Measurements from ENCODE around the gene LRRC61. TPM values are rescaled to one million over a fixed set of nuclear protein-coding genes. Genes with fewer than 3 reads are reported as not detected.
A peak's percentile ranks its signal among the peaks of the same experiment; 100 is the strongest.

Gene LRRC61
- total RNA-seq, 2 donors from 2014 or later = 9.7 to 9.8 TPM

DNA sequence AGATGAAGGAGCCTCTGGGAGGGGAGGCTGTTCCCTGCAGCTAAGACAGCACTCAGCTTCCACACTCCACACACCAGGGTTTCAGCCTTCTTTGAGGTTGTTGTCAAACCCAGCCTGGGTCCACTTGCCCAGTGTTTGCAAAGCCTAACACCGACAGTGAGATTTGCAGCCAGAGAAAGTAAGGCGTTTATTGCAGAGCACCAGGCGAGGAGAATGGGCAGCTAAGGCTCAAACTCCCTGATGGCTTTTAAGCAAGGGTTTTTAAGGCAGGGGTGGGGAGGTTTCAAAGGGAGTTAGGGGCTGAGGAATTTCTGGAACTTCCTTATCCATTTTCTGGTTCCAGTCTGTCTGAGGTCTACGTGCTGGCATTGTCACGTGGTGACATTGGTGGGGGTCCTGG is 51.3 kb downstream of the LRRC61 start:
- peak overlapping the region in 1 of 2 donors; percentile 34 for H3K27ac ChIP-seq
- H3K27me3 ChIP-seq = no peaks in the 10 kb centered on the region
- H3K4me1 ChIP-seq = peaks cover 0 to 49% of the 10 kb centered on the region in 2 donors
- TF ChIP-seq, protein P1, sequence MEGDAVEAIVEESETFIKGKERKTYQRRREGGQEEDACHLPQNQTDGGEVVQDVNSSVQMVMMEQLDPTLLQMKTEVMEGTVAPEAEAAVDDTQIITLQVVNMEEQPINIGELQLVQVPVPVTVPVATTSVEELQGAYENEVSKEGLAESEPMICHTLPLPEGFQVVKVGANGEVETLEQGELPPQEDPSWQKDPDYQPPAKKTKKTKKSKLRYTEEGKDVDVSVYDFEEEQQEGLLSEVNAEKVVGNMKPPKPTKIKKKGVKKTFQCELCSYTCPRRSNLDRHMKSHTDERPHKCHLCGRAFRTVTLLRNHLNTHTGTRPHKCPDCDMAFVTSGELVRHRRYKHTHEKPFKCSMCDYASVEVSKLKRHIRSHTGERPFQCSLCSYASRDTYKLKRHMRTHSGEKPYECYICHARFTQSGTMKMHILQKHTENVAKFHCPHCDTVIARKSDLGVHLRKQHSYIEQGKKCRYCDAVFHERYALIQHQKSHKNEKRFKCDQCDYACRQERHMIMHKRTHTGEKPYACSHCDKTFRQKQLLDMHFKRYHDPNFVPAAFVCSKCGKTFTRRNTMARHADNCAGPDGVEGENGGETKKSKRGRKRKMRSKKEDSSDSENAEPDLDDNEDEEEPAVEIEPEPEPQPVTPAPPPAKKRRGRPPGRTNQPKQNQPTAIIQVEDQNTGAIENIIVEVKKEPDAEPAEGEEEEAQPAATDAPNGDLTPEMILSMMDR (IDR thresholded peaks at IDR 0.05) = no peak
- DNase-seq (ENCODE audit: low spot score) = no peak
- H3K4me3 ChIP-seq = no peak overlapping the region
- peaks cover 41% of the 10 kb centered on the region for H3K36me3 ChIP-seq
- no peaks in the 10 kb centered on the region for H3K9me3 ChIP-seq

DNA sequence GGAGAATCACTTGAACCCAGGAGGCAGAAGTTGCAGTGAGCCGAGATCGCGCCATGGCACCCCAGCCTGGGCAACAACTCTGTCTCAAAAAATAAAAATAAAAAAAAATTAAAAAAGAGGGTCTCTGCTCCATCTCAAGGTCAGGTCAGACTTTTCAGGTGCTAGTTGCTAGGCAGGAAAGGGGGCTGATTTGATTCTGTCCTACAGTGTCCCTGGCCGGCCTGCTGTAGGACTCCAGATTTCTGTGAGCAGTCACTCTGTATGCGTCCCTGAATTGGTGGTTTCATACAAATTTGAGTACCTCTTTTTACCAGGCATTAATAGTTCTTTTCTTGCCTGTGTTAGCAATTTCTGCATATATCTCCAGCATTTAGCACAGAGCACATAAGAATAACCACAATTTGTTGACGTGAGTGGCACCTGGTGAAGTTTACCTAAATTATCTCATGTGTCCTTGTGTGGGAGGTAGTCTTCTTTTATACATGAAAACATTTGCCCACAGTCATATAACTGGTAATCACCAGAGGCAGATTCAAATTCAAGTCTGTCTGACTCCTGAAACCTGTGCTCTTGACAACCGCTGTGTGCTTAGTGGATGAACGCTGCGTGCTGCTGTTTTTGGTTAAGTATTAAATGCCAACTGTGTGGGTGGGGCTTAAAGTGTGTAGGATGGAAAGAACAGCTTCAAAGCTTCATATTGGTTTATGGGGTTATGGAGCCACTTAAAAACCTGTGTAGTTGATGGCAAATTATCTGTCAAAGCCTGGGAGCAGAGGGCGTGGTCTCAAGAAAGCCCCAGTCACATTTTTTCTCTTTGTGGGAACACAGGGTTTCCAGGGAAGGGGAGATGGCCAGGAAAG is 52.7 kb downstream of the LRRC61 start:
- Histone ChIP-seq H3K36me3 (peaks cover 29% of the 10 kb centered on the region), H3K9me3 (no peaks in the 10 kb centered on the region), H3K4me3 (no peak overlapping the region), H3K4me1 (peaks cover 0 to 49% of the 10 kb centered on the region in 2 donors), H3K27me3 (no peaks in the 10 kb centered on the region), H3K27ac (no peak overlapping the region)
- no peak for DNase-seq (ENCODE audit: low spot score)
- TF ChIP-seq, protein P1 (IDR thresholded peaks at IDR 0.05) = no peak

DNA sequence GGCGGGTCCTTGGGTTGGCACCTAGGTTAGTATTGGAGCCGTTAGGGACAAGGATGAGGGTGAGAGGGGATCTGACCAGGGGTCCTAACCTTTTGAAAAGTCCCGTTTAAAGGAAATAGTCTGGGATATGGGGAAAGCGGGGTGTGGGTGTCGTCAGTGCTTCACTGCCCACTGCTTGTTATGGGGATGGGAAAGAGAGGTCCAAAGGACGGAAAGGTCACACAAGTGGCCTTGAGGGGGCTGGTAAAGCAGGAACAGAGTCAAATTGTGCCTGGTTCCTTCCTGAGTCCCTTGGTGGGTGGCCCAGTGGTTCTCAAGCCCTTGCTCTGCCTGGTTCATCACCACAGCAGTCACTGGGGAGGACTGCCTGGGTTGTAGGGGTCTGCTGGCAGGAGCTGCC is 53.4 kb downstream of the LRRC61 start:
- peak overlapping the region in 1 of 2 donors; percentile 10 for H3K27ac ChIP-seq

DNA sequence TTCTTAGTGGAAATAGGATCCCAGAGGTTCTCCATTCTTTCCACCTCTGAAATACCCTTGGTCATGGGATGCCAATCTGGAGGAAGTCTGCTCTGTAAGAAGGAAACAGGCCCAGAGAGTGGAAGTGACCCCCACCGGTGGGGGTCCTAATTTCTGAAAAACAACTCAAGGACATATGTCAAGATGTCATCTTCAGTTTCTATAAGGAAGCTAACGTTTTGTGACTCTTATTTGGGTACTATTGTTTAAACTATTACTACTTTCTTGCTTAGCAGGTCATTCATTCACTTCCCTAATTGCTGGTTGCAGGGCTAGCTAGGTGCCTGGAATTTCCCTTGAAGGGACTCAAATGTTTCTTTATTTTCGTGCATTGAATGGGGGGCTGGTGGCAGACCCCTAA is 54.0 kb downstream of the LRRC61 start:
- H3K4me1 ChIP-seq = peaks cover 0 to 49% of the 10 kb centered on the region in 2 donors
- H3K9me3 ChIP-seq = no peaks in the 10 kb centered on the region
- DNase-seq (ENCODE audit: low spot score) = no peak
- no peak overlapping the region for H3K4me3 ChIP-seq
- H3K27me3 ChIP-seq = no peaks in the 10 kb centered on the region
- no peak overlapping the region for H3K27ac ChIP-seq
- TF ChIP-seq, protein P1 (IDR thresholded peaks at IDR 0.05) = no peak
- H3K36me3 ChIP-seq = peaks cover 16% of the 10 kb centered on the region

More for the DNA sequence above, 53.4 kb downstream of the LRRC61 start:
- peaks cover 22% of the 10 kb centered on the region for H3K36me3 ChIP-seq
- no peaks in the 10 kb centered on the region for H3K9me3 ChIP-seq
- H3K4me3 ChIP-seq = no peak overlapping the region
- peaks cover 0 to 48% of the 10 kb centered on the region in 2 donors for H3K4me1 ChIP-seq
- H3K27me3 ChIP-seq = no peaks in the 10 kb centered on the region
- no peak for DNase-seq (ENCODE audit: low spot score)
- TF ChIP-seq, protein P1 (IDR thresholded peaks at IDR 0.05) = no peak

DNA sequence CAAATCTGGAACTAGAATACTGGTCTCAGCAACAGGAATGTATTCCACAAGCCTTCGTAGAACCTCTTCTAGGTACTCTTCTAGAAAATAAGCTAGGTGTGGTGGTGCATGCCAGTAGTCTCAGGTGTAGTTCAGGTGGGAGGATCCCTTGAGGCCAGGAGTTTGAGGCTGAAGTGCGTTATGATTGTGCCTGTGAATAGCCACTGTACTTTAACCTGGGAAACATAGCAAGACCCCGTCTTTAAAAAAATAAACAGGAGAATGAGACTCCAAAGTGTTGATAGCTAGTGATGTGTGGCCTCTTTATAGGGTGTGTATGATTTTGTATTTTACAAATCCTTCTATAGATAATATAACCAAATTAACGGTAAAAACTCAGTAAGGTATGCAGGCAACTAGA is 54.5 kb downstream of the LRRC61 start:
- Histone ChIP-seq H3K4me3 (no peak overlapping the region), H3K4me1 (peaks cover 0 to 52% of the 10 kb centered on the region in 2 donors)
- TF ChIP-seq, protein P1 (IDR thresholded peaks at IDR 0.05) = no peak

More for the DNA sequence above, 54.5 kb downstream of the LRRC61 start:
- no peak for DNase-seq (ENCODE audit: low spot score)
- peaks cover 11% of the 10 kb centered on the region for H3K36me3 ChIP-seq
- peak overlapping the region in 1 of 2 donors; percentile 96 for H3K27ac ChIP-seq
- no peaks in the 10 kb centered on the region for H3K27me3 ChIP-seq
- H3K9me3 ChIP-seq = no peaks in the 10 kb centered on the region

Data from right atrium auricular region (tissue), 2 donors.